ENCODE measurements around the gene DDB1. TPM values are rescaled to one million over a fixed set of nuclear protein-coding genes. Genes with fewer than 3 reads are reported as not detected.

The DDB1 gene
- total and polyA plus RNA-seq, 2 of the 13 experiments (the other 11 are each of a cell fraction or from before 2014, with no cell fraction given) = 217 to 266 TPM

DNA sequence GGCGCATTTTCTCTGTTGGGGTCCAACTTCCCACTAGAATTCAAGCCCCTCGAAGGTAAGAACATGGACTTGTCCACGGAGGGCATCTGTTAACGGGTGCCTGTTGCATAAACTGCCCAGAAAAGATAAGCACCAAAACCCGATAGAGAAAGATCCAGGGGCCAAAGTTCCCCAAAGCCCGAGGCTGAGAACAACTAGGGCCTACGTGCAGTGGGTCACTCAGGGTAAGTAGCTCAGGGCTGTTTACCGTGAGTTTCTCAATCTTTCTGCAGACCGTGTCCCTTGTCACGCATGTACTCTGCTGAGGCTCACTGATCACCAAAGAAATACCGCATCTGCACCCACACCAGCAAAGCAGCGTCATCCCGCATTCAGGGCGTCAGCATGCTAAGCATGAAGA, 67.5 kb downstream of the DDB1 start (continued):
- TF ChIP-seq, protein P1, sequence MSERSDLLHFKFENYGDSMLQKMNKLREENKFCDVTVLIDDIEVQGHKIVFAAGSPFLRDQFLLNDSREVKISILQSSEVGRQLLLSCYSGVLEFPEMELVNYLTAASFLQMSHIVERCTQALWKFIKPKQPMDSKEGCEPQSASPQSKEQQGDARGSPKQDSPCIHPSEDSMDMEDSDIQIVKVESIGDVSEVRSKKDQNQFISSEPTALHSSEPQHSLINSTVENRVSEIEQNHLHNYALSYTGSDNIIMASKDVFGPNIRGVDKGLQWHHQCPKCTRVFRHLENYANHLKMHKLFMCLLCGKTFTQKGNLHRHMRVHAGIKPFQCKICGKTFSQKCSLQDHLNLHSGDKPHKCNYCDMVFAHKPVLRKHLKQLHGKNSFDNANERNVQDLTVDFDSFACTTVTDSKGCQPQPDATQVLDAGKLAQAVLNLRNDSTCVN (CRISPR knock-in tag; IDR thresholded peaks at IDR 0.05; ENCODE audit: borderline replicate concordance) = no peak
- no peak for TF ChIP-seq RCOR2 (CRISPR knock-in tag; IDR thresholded peaks at IDR 0.05)
- peak in 1 of 2 experiments; percentile 43; a peak in 2 of 4 replicates for TF ChIP-seq POLR2A (IDR thresholded peaks at IDR 0.05; ENCODE audit: insufficient read depth in 1 of 2, low read depth in 2 of 2, low read length in 2 of 2)
- peak; percentile 79; the same call in 1 of the 2 replicates for TF ChIP-seq CEBPB (IDR thresholded peaks at IDR 0.05; ENCODE audit: borderline replicate concordance, low read depth, low read length)
- TF ChIP-seq ZNF34 (CRISPR knock-in tag; IDR thresholded peaks at IDR 0.05; ENCODE audit: borderline replicate concordance) = no peak
- no peak for TF ChIP-seq ZSCAN20 (CRISPR knock-in tag; IDR thresholded peaks at IDR 0.05; ENCODE audit: borderline replicate concordance)
- TF ChIP-seq ZNF431 (CRISPR knock-in tag; IDR thresholded peaks at IDR 0.05; ENCODE audit: borderline replicate concordance, low read depth) = no peak; the same call in 1 of the 2 replicates
- no peak for TF ChIP-seq HNRNPH1 (optimal IDR thresholded peaks at IDR 0.05; ENCODE audit: low read depth, low read length)
- TF ChIP-seq DR1 (CRISPR knock-in tag; IDR thresholded peaks at IDR 0.05) = no peak
- TF ChIP-seq ZFP37 (CRISPR knock-in tag; IDR thresholded peaks at IDR 0.05; ENCODE audit: borderline replicate concordance) = no peak
- TF ChIP-seq, protein P2, sequence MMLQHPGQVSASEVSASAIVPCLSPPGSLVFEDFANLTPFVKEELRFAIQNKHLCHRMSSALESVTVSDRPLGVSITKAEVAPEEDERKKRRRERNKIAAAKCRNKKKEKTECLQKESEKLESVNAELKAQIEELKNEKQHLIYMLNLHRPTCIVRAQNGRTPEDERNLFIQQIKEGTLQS (CRISPR knock-in tag; IDR thresholded peaks at IDR 0.05) = no peak
- peak; percentile 50 for TF ChIP-seq GATAD2A (CRISPR knock-in tag; IDR thresholded peaks at IDR 0.05)
- TF ChIP-seq GABPB1 (CRISPR knock-in tag; IDR thresholded peaks at IDR 0.05) = no peak
- no peak for TF ChIP-seq KAT8 (CRISPR knock-in tag; IDR thresholded peaks at IDR 0.05)
- TF ChIP-seq SP5 (CRISPR knock-in tag; IDR thresholded peaks at IDR 0.05; ENCODE audit: borderline replicate concordance, low read depth) = no peak
- no peak for TF ChIP-seq ZNF713 (CRISPR knock-in tag; IDR thresholded peaks at IDR 0.05)
- TF ChIP-seq NFE2 (CRISPR knock-in tag; IDR thresholded peaks at IDR 0.05) = no peak
- no peak for TF ChIP-seq GATAD1 (CRISPR knock-in tag; IDR thresholded peaks at IDR 0.05)
- TF ChIP-seq, protein P3, sequence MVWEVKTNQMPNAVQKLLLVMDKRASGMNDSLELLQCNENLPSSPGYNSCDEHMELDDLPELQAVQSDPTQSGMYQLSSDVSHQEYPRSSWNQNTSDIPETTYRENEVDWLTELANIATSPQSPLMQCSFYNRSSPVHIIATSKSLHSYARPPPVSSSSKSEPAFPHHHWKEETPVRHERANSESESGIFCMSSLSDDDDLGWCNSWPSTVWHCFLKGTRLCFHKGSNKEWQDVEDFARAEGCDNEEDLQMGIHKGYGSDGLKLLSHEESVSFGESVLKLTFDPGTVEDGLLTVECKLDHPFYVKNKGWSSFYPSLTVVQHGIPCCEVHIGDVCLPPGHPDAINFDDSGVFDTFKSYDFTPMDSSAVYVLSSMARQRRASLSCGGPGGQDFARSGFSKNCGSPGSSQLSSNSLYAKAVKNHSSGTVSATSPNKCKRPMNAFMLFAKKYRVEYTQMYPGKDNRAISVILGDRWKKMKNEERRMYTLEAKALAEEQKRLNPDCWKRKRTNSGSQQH (CRISPR knock-in tag; IDR thresholded peaks at IDR 0.05; ENCODE audit: low read depth) = no peak
- TF ChIP-seq POLR2AphosphoS5 (IDR thresholded peaks at IDR 0.05; ENCODE audit: low read depth, low read length) = peak; percentile 53
- TF ChIP-seq KLF6 (CRISPR knock-in tag; IDR thresholded peaks at IDR 0.05) = no peak
- no peak for TF ChIP-seq ZC3H4 (CRISPR knock-in tag; IDR thresholded peaks at IDR 0.05; ENCODE audit: borderline replicate concordance)
- no peak for TF ChIP-seq MAF1 (CRISPR knock-in tag; IDR thresholded peaks at IDR 0.05; ENCODE audit: borderline replicate concordance)
- TF ChIP-seq FIP1L1 (IDR thresholded peaks at IDR 0.05; ENCODE audit: borderline replicate concordance, insufficient read depth, low read depth, low read length) = no peak
- no peak for TF ChIP-seq ZNF234 (CRISPR knock-in tag; conservative IDR thresholded peaks at IDR 0.05)
- TF ChIP-seq MAFF (IDR thresholded peaks at IDR 0.05; ENCODE audit: low read depth, low read length) = no peak
- TF ChIP-seq, protein P4, sequence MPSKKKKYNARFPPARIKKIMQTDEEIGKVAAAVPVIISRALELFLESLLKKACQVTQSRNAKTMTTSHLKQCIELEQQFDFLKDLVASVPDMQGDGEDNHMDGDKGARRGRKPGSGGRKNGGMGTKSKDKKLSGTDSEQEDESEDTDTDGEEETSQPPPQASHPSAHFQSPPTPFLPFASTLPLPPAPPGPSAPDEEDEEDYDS (CRISPR knock-in tag; IDR thresholded peaks at IDR 0.05) = no peak
- no peak for TF ChIP-seq WIZ (CRISPR knock-in tag; IDR thresholded peaks at IDR 0.05)
- TF ChIP-seq HOXA5 (CRISPR knock-in tag; IDR thresholded peaks at IDR 0.05) = no peak
- no peak for TF ChIP-seq ZNF672 (CRISPR knock-in tag; IDR thresholded peaks at IDR 0.05)
- no peak for TF ChIP-seq EED (CRISPR knock-in tag; IDR thresholded peaks at IDR 0.05)
- no peak for TF ChIP-seq MAFG (CRISPR knock-in tag; IDR thresholded peaks at IDR 0.05)
- no peak for TF ChIP-seq ZNF274 (CRISPR knock-in tag; IDR thresholded peaks at IDR 0.05)
- TF ChIP-seq FOXM1 (CRISPR knock-in tag; IDR thresholded peaks at IDR 0.05) = no peak
